HCT116 (cell line): ENCODE data around the gene IQCK.

Experiments used
- CEBPB ChIP-seq: IDR thresholded peaks from 2 replicates; pipeline ENCODE4 v1.6.1; 2012; ENCODE audit warnings: low read depth
- ELF1 ChIP-seq: IDR thresholded peaks from 2 replicates; pipeline ENCODE4 v1.6.1; 2012; ENCODE audit warnings: low read depth, borderline replicate concordance
- EZH2 ChIP-seq: fragments of 200-600 bp; sonication (generic); IDR thresholded peaks from 2 replicates; pipeline ENCODE4 v1.6.1; 2017; ENCODE audit warnings: antibody characterized with exemption, mixed run types
- EZH2phosphoT487 ChIP-seq: fragments of 200-600 bp; IDR thresholded peaks from 2 replicates; pipeline ENCODE4 v1.6.1; 2018; ENCODE audit warnings: antibody characterized with exemption, borderline replicate concordance
- POLR2A ChIP-seq: IDR thresholded peaks from 2 replicates; pipeline ENCODE4 v1.7.0; 2011; ENCODE audit warnings: borderline replicate concordance; ENCODE audit not compliant: insufficient read depth, insufficient read length; ENCODE audit errors: extremely low read depth
- RAD21 ChIP-seq: IDR thresholded peaks from 2 replicates; pipeline ENCODE4 v1.6.1; 2012; ENCODE audit warnings: low read depth, mild to moderate bottlenecking
- SIN3A ChIP-seq: IDR thresholded peaks from 2 replicates; pipeline ENCODE4 v1.6.1; 2012; ENCODE audit warnings: low read depth
- TCF7L2 ChIP-seq: IDR thresholded peaks from 2 replicates; pipeline ENCODE4 v1.7.0; 2011; ENCODE audit warnings: borderline replicate concordance, inconsistent platforms; ENCODE audit not compliant: insufficient read depth, insufficient read length; ENCODE audit errors: extremely low read depth
- YY1 ChIP-seq: IDR thresholded peaks from 2 replicates; pipeline ENCODE4 v1.6.1; 2011; ENCODE audit warnings: low read length, low read depth, moderate library complexity, mild to moderate bottlenecking; ENCODE audit not compliant: insufficient replicate concordance; ENCODE audit errors: extremely low read depth
- TF ChIP-seq, protein P1 (sequence below), 3 experiments: fragments of 200-600 bp in 1 of 3; sonication (generic) in 1 of 3; IDR thresholded peaks in 2 of 3; conservative IDR thresholded peaks in 1 of 3; 2 replicates each; pipeline ENCODE4 v1.5.1; 2012 to 2017; ENCODE audit warnings: low read depth in 2 of 3, low read length in 2 of 3, antibody characterized with exemption in 1 of 3, borderline replicate concordance in 1 of 3, control low read depth in 1 of 3, mild to moderate bottlenecking in 1 of 3, mixed read lengths in 1 of 3, mixed run types in 1 of 3, moderate library complexity in 1 of 3; ENCODE audit not compliant: insufficient read depth in 1 of 3
- TF ChIP-seq, protein P2 (sequence below): IDR thresholded peaks from 2 replicates; pipeline ENCODE4 v1.6.1; 2011; ENCODE audit warnings: mild to moderate bottlenecking, low read length, moderate library complexity; ENCODE audit not compliant: insufficient replicate concordance; ENCODE audit errors: extremely low read depth

DNA sequence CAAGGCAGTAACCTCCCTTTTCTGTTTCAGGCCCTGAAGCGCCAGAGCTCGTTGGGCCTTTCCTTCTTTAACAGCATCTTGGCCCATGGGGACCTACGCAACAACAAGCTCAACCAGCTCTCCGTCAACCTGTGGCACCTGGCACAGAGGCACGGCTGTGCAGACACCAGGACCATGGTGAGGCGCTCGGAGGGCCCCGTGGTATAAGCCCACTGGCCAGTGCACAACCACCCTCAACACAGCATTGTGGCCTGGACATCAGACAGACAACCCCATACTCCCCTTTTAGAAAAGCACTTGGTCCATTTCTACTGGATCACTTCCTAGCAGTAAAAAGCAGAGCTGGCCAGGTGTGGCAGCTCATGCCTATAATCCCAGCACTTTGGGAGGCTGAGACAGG is 18.6 kb upstream of the IQCK start:
- TF ChIP-seq, protein P1, sequence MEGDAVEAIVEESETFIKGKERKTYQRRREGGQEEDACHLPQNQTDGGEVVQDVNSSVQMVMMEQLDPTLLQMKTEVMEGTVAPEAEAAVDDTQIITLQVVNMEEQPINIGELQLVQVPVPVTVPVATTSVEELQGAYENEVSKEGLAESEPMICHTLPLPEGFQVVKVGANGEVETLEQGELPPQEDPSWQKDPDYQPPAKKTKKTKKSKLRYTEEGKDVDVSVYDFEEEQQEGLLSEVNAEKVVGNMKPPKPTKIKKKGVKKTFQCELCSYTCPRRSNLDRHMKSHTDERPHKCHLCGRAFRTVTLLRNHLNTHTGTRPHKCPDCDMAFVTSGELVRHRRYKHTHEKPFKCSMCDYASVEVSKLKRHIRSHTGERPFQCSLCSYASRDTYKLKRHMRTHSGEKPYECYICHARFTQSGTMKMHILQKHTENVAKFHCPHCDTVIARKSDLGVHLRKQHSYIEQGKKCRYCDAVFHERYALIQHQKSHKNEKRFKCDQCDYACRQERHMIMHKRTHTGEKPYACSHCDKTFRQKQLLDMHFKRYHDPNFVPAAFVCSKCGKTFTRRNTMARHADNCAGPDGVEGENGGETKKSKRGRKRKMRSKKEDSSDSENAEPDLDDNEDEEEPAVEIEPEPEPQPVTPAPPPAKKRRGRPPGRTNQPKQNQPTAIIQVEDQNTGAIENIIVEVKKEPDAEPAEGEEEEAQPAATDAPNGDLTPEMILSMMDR (IDR thresholded peaks at IDR 0.05 in 2 of 3, conservative IDR thresholded peaks at IDR 0.05 in 1 of 3; ENCODE audit: borderline replicate concordance in 1 of 3, insufficient read depth in 1 of 3, low read depth in 2 of 3, low read length in 2 of 3) = no peak
- TF ChIP-seq EZH2 = no peak
- TF ChIP-seq EZH2phosphoT487 = no peak
- no peak for TF ChIP-seq POLR2A
- TF ChIP-seq ELF1 = no peak
- TF ChIP-seq CEBPB = no peak
- no peak for TF ChIP-seq SIN3A
- TF ChIP-seq TCF7L2 = no peak
- TF ChIP-seq RAD21 = no peak
- TF ChIP-seq, protein P2, sequence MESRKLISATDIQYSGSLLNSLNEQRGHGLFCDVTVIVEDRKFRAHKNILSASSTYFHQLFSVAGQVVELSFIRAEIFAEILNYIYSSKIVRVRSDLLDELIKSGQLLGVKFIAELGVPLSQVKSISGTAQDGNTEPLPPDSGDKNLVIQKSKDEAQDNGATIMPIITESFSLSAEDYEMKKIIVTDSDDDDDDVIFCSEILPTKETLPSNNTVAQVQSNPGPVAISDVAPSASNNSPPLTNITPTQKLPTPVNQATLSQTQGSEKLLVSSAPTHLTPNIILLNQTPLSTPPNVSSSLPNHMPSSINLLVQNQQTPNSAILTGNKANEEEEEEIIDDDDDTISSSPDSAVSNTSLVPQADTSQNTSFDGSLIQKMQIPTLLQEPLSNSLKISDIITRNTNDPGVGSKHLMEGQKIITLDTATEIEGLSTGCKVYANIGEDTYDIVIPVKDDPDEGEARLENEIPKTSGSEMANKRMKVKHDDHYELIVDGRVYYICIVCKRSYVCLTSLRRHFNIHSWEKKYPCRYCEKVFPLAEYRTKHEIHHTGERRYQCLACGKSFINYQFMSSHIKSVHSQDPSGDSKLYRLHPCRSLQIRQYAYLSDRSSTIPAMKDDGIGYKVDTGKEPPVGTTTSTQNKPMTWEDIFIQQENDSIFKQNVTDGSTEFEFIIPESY = no peak
- TF ChIP-seq YY1 = no peak
